Heart right ventricle (tissue), 16 donors: Measurements from ENCODE around the gene PTPRM. TPM values are rescaled to one million over a fixed set of nuclear protein-coding genes. Genes with fewer than 3 reads are reported as not detected.
A peak's percentile ranks its signal among the peaks of the same experiment; 100 is the strongest.

Source experiments
- ATAC-seq, 8 donors: fragments of 200-7000 bp; cut with Tn5 transposase; one replicate each; pipeline ENCODE4 v1.9.1; 2020; ENCODE audit warnings: mild to moderate bottlenecking in 8 of 8, moderate library complexity in 8 of 8, moderate number of reproducible peaks in 1 of 8
- DNase-seq, 2 donors: peaks; one replicate each; pipeline ENCODE4 v3.0.0-alpha.2; 2020
- H3K27ac ChIP-seq, 10 donors: fragments of 200-600 bp; sonication (generic) in 2 of 10; one replicate each; pipeline versions ENCODE4 v1.5.0 to v1.8.0; 2020 to 2022; ENCODE audit warnings: mild to moderate bottlenecking in 3 of 10
- H3K27me3 ChIP-seq, 7 donors: fragments of 200-600 bp; one replicate each; pipeline ENCODE4 v1.8.0; 2021 to 2022; ENCODE audit warnings: mild to moderate bottlenecking in 2 of 7
- H3K36me3 ChIP-seq, 9 donors: fragments of 200-600 bp; sonication (generic) in 1 of 9; one replicate each; pipeline versions ENCODE4 v1.5.0 to v1.8.0; 2020 to 2022; ENCODE audit warnings: mild to moderate bottlenecking in 2 of 9
- H3K4me1 ChIP-seq, 9 donors: fragments of 200-600 bp; sonication (generic) in 1 of 9; one replicate each; pipeline versions ENCODE4 v1.5.0 to v1.8.0; 2020 to 2022; ENCODE audit warnings: mild to moderate bottlenecking in 4 of 9
- H3K4me3 ChIP-seq, 10 donors: fragments of 200-600 bp; sonication (generic) in 2 of 10; one replicate each; pipeline versions ENCODE4 v1.5.0 to v1.8.0; 2020 to 2022; ENCODE audit warnings: mild to moderate bottlenecking in 7 of 10, moderate library complexity in 2 of 10
- H3K9me3 ChIP-seq, 11 donors: fragments of 200-600 bp in 10 of 11; sonication (generic) in 2 of 11; one replicate each; pipeline versions ENCODE4 v1.5.0 to v1.8.0; 2013 to 2022; ENCODE audit warnings: mild to moderate bottlenecking in 2 of 11, control low read depth in 1 of 11, moderate library complexity in 1 of 11
- WGBS, 2 donors: extraction: QIAGEN DNeasy Blood & Tissue Kit; methylation state at CpG; one replicate each; pipeline ENCODE4 v1.1.7; 2013; ENCODE audit warnings: inconsistent platforms in 1 of 2; 5-methylcytosine and 5-hydroxymethylcytosine counted together
- intact Hi-C, 10 donors: fragments of 100-400 bp; cut with DNase I; formaldehyde crosslinking; loops; one replicate each; pipeline versions ENCODE4 v1.11.1 to v1.14.2; 2022
- polyA plus RNA-seq, 2 donors: library from polyadenylated mRNA; stranded (reverse); fragments of 200-250 nt; gene quantifications; one replicate each; pipeline ENCODE4 v1.2.3, GENCODE V29; 2013
- total RNA-seq, 10 donors: library from RNA; stranded (reverse); fragmentation: NEBNext Ultra II Directional in 3 of 10; extraction: Animal tissue kit (Norgen Biotek cat#: 25700) in 3 of 10; gene quantifications; one replicate each; pipeline versions ENCODE4 v1.2.1 to v1.2.4, GENCODE V29; 2021 to 2023
- TF ChIP-seq, protein P1 (sequence below), 9 donors: fragments of 200-600 bp; sonication (generic) in 2 of 9; IDR thresholded peaks; one replicate each; pipeline versions ENCODE4 v1.5.0 to v1.8.0; 2021 to 2022; ENCODE audit warnings: antibody characterized with exemption in 9 of 9, mild to moderate bottlenecking in 5 of 9, moderate library complexity in 1 of 9
- donor health status: Arrhythmogenic right ventricular cardiomyopathy.
- donor health status: ischemic (EF 13 %, LVEDD 7.1; RV severe dilation, severe dysfunction).
- donor health status: healthy with polysubstance abuse.
- donor health status: DM: no; HTN: yes; CAD: no.
- donor health status: DM: no; HTN: no; CAD: no.
- donor health status: ischemic (EF 25% LVEDD 6.9; RV normal size, moderate dysfunction).
- donor health status: ischemic (EF 25% LVEDD 5.7; RV mildly dilated, moderate dysfunction).
- donor health status: healthy.
- donor health status: DM: yes; HTN: yes; CAD: no.
- donor health status: Ischemic cardiomyopathy.
- donor health status: ischemic (EF 35%, LVEDD 5.7; RV mildly dilated, moderate dysfunction).
- donor health status: nonischemic (EF 11% LVEDD 7.7; RV severe dilation, severe dysfunction).
- donor health status: DM: yes; HTN: yes; CAD: no.
- donor health status: PGD.
- donor health status: ischemic (EF 29% LVEDD 5.4; RV normal size, mild dysfunction).
- donor health status: nonischemic (EF 23%, LVEDD 6.1; RV moderate dilation, normal function).

PTPRM gene
- total and polyA plus RNA-seq, 12 donors: 81.7 to 170 (median 132) TPM

DNA sequence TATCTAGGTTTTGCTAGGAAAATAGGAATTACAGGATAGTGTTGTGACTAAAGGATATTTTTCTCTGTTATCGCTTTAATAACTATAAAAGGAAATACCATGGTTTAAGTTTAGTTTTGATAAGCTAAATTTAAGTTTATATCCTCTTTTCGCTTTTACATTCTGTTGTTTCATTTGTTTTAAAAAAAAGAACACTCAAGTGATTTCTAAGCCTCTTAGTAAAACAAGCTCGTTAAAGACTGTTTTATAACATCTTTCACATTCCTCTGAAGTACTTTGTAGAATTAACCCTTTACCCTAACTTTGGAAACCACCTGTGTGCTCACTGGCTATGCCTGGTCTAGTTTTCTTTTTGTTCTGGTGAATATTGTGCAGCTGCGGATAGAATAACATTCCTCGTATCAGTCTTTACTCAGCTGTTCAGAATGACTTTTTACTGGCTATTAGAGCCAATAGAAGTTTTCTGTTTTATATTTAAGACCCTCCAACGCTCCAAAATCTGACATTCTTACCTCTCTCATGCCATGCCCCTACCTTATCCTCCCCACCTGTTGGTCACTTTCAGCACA is 183.1 kb downstream of the PTPRM start:
- peak overlapping the region in 7 of 10 donors; percentile 8 to 64 (median 33) for H3K27ac ChIP-seq
- TF ChIP-seq, protein P1, sequence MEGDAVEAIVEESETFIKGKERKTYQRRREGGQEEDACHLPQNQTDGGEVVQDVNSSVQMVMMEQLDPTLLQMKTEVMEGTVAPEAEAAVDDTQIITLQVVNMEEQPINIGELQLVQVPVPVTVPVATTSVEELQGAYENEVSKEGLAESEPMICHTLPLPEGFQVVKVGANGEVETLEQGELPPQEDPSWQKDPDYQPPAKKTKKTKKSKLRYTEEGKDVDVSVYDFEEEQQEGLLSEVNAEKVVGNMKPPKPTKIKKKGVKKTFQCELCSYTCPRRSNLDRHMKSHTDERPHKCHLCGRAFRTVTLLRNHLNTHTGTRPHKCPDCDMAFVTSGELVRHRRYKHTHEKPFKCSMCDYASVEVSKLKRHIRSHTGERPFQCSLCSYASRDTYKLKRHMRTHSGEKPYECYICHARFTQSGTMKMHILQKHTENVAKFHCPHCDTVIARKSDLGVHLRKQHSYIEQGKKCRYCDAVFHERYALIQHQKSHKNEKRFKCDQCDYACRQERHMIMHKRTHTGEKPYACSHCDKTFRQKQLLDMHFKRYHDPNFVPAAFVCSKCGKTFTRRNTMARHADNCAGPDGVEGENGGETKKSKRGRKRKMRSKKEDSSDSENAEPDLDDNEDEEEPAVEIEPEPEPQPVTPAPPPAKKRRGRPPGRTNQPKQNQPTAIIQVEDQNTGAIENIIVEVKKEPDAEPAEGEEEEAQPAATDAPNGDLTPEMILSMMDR (IDR thresholded peaks at IDR 0.05): no peak
- no peak overlapping the region for H3K4me3 ChIP-seq
- ATAC-seq (no peak), DNase-seq (no peak)
- peaks cover 7 to 84% (median 75%) of the 10 kb centered on the region in 9 donors for H3K4me1 ChIP-seq
- H3K27me3 ChIP-seq: no peaks in the 10 kb centered on the region
- intact Hi-C loops: loop anchor here in 5 of 10 donors (5.0 to 10.0 kb wide), 4 partner anchors 65 to 475 kb away; partner anchors contain the start of gene PTPRM (in 2 of the 5)
- WGBS, 2 donors: 63 to 66% methylated on average over 6 of the region's 6 CpGs
- no peaks in the 10 kb centered on the region for H3K36me3 ChIP-seq
- H3K9me3 ChIP-seq: peaks cover 0 to 17% (median 0%) of the 10 kb centered on the region in 11 donors

DNA sequence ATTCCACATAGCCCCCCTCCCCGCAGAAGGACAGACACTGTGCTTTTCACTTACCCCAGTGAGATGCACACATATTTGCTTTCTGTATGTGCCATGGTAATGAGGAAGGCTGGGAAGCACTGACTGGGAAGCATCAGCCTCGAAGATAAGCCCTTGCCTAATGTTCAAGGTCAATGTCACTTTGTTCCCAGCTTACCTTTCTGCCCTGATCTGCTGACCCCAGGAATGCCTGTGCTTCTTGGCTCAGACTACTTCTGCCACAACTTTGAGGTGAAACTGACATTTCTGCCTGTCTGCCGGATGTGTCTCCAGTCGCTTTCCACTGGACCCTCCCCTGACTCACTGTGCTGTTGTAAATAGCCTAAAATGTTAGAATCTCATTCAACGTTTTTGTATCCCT is 183.8 kb downstream of the PTPRM start:
- DNase-seq: no peak
- ATAC-seq: no peak

DNA sequence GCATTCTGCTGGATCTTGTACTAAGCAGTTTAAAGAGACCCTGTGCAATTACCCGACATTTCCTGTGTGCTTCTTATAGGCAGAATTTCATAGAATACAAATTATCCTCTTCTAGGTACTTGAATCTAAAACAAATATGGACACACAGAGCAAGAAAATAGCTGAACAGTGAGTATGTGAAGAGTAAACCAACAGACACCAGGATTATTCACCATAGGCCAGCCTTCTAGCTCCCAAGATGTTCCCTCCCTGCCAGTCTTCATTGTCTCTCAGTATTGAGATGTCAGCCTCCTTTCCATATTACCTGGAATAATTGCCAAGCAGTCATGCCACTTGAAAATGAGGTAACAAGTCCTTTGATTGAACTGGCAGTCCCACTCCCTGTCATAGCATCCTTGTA is 187.1 kb downstream of the PTPRM start:
- Histone ChIP-seq H3K4me1 (peaks cover 8 to 90% (median 79%) of the 10 kb centered on the region in 9 donors), H3K27me3 (no peaks in the 10 kb centered on the region), H3K4me3 (no peak overlapping the region), H3K9me3 (no peaks in the 10 kb centered on the region), H3K36me3 (no peaks in the 10 kb centered on the region), H3K27ac (peak overlapping the region in 9 of 10 donors; percentile 5 to 59 (median 40))
- DNase-seq (no peak), ATAC-seq (peak in 1 of 8 donors; percentile 4)
- intact Hi-C loops: loop anchor here in 5 of 10 donors (5.0 to 10.0 kb wide), 4 partner anchors 61 to 479 kb away; partner anchors contain the start of gene PTPRM (in 2 of the 5)
- 92 to 95% methylated on average over 1 of the region's 1 CpG for WGBS, 2 donors
- TF ChIP-seq, protein P1 (IDR thresholded peaks at IDR 0.05): no peak

More for the DNA sequence above, 183.8 kb downstream of the PTPRM start:
- intact Hi-C loops: loop anchor here in 5 of 10 donors (5.0 to 10.0 kb wide), 4 partner anchors 64 to 476 kb away; partner anchors contain the start of gene PTPRM (in 2 of the 5)
- H3K27me3 ChIP-seq: no peaks in the 10 kb centered on the region
- H3K4me3 ChIP-seq: no peak overlapping the region
- H3K9me3 ChIP-seq: peaks cover 0 to 10% (median 0%) of the 10 kb centered on the region in 11 donors
- H3K27ac ChIP-seq: peak overlapping the region in 6 of 10 donors; percentile 22 to 64 (median 29)
- TF ChIP-seq, protein P1 (IDR thresholded peaks at IDR 0.05): no peak
- peaks cover 7 to 92% (median 82%) of the 10 kb centered on the region in 9 donors for H3K4me1 ChIP-seq
- H3K36me3 ChIP-seq: no peaks in the 10 kb centered on the region
- 54% methylated on average over 5 of the region's 5 CpGs for WGBS, 2 donors

DNA sequence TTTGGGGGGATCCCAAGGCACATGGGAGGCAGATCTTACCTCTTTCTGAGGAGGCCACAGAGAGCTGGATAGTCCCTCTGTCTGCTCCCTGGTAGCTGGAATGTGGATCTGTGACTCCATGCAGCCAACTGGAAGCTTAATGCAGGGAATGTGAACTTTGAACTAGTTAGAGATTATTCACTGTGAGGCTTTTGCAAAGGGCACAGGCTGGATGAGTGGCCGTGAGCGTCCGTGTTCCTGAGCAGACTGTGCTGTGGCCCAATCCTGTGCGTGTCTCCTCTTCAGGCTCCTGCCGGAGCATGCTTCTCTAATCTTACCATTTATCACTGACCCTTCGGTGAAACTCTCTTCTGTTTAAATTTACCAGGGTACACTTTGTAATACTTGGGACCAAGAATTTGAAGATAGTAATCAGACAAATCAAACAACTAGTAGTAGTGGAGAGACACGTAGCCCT is 187.6 kb downstream of the PTPRM start:
- TF ChIP-seq, protein P1 (IDR thresholded peaks at IDR 0.05): no peak
- Histone ChIP-seq H3K4me1 (peaks cover 8 to 89% (median 79%) of the 10 kb centered on the region in 9 donors), H3K4me3 (no peak overlapping the region), H3K36me3 (no peaks in the 10 kb centered on the region), H3K9me3 (no peaks in the 10 kb centered on the region), H3K27ac (peak overlapping the region; percentile 5 to 59 (median 44)), H3K27me3 (no peaks in the 10 kb centered on the region)
- DNase-seq (peak in 1 of 2 donors; percentile 21), ATAC-seq (peak in 7 of 8 donors; percentile 37 to 90 (median 71))
- 42 to 55% methylated on average over 7 of the region's 7 CpGs for WGBS, 2 donors
- intact Hi-C loops: loop anchor here in 7 of 10 donors (5.0 to 10.0 kb wide), 6 partner anchors 60 to 482 kb away; partner anchors contain the start of gene PTPRM (in 3 of the 7)
